Stimulated activated CD4-positive, alpha-beta T cell treated with anti-CD3 and anti-CD28 coated beads, Interleukin-1b, Interleukin-23, amount 100 ng/mL, for 4 hours (primary cell): Measurements from ENCODE around the gene SORCS2.
"Not testable (repeated sequence)": the region's sequence is repeated elsewhere in the genome, so short reads cannot be mapped to it uniquely, and the experiment has no call there.

Source experiments
- DNase-seq, 2 donors: peaks; one replicate each; pipeline ENCODE4 v3.0.0-alpha.2; 2020; ENCODE audit warnings: low read depth in 2 of 2

The SORCS2 gene

GRCh38 chr4:7160439-7160838 lies 31.9 kb upstream of the SORCS2 start:
- no peak for DNase-seq

- no peak for DNase-seq
Observed at GRCh38 chr4:7160951-7161440, 31.3 kb upstream of the SORCS2 start.

GRCh38 chr4:7161721-7162214 lies 30.6 kb upstream of the SORCS2 start:
- DNase-seq, result no peak

GRCh38 chr4:7165056-7165873 lies 27.1 kb upstream of the SORCS2 start:
- DNase-seq, result not testable (repeated sequence)

GRCh38 chr4:7165874-7166201 lies 26.5 kb upstream of the SORCS2 start:
- no peak for DNase-seq

- DNase-seq, result no peak
Observed at GRCh38 chr4:7166237-7166636, 26.1 kb upstream of the SORCS2 start.

- DNase-seq, result no peak
Observed at GRCh38 chr4:7166981-7167700, 25.2 kb upstream of the SORCS2 start.

GRCh38 chr4:7167706-7168105 lies 24.6 kb upstream of the SORCS2 start:
- DNase-seq, result no peak

- no peak for DNase-seq
Observed at GRCh38 chr4:7168106-7168505, 24.2 kb upstream of the SORCS2 start.

- no peak for DNase-seq
Observed at GRCh38 chr4:7169134-7169533, 23.2 kb upstream of the SORCS2 start.

GRCh38 chr4:7170012-7170411 lies 22.3 kb upstream of the SORCS2 start:
- DNase-seq, result no peak

- DNase-seq, result no peak
Observed at GRCh38 chr4:7171191-7171900, 21.0 kb upstream of the SORCS2 start.

GRCh38 chr4:7172508-7172907 lies 19.8 kb upstream of the SORCS2 start:
- no peak for DNase-seq

GRCh38 chr4:7172946-7173345 lies 19.4 kb upstream of the SORCS2 start:
- DNase-seq, result no peak

GRCh38 chr4:7173841-7174449 lies 18.4 kb upstream of the SORCS2 start:
- no peak for DNase-seq

GRCh38 chr4:7179158-7179557 lies 13.2 kb upstream of the SORCS2 start:
- DNase-seq, result no peak

- DNase-seq, result no peak
Observed at GRCh38 chr4:7180938-7181337, 11.4 kb upstream of the SORCS2 start.

GRCh38 chr4:7182616-7183015 lies 9.7 kb upstream of the SORCS2 start:
- DNase-seq, result no peak

- DNase-seq, result no peak
Observed at GRCh38 chr4:7183161-7183560, 9.2 kb upstream of the SORCS2 start.

- no peak for DNase-seq
Observed at GRCh38 chr4:7183780-7184460, 8.4 kb upstream of the SORCS2 start.

- DNase-seq, result no peak
Observed at GRCh38 chr4:7185487-7186030, 6.8 kb upstream of the SORCS2 start.
